Peyer's patch (tissue), 4 donors: ENCODE measurements around the gene FRAT1. TPM values are rescaled to one million over a fixed set of nuclear protein-coding genes. Genes with fewer than 3 reads are reported as not detected.
A peak's percentile ranks its signal among the peaks of the same experiment; 100 is the strongest.

ENCODE experiments used
- DNase-seq, 3 donors: peaks; one replicate each; pipeline ENCODE4 v3.0.0-alpha.2; 2017 to 2019
- H3K27ac ChIP-seq, 4 donors: fragments of 200-600 bp; sonication (generic); one replicate each; pipeline ENCODE4 v1.5.1; 2016 to 2019
- H3K27me3 ChIP-seq, 2 donors: fragments of 200-600 bp; sonication (generic); one replicate each; pipeline ENCODE4 v1.5.1; 2019
- H3K36me3 ChIP-seq, 3 donors: fragments of 200-600 bp; sonication (generic); one replicate each; pipeline ENCODE4 v1.5.1; 2016 to 2019
- H3K4me1 ChIP-seq, 4 donors: fragments of 200-600 bp; sonication (generic); one replicate each; pipeline ENCODE4 v1.5.1; 2016 to 2019
- H3K4me3 ChIP-seq, 4 donors: fragments of 200-600 bp; sonication (generic); 1 replicate in 3 of 4; 2 replicates in 1 of 4; pipeline ENCODE4 v1.5.1; 2016 to 2019; ENCODE audit warnings: mild to moderate bottlenecking in 1 of 4
- H3K9me3 ChIP-seq, 4 donors: fragments of 200-600 bp; sonication (generic); one replicate each; pipeline ENCODE4 v1.5.1; 2016 to 2019; ENCODE audit warnings: mild to moderate bottlenecking in 1 of 4
- CTCF ChIP-seq, 6 experiments: fragments of 450-650 bp in 4 of 6; fragments of 200-600 bp in 2 of 6; sonication (generic) in 1 of 6; IDR thresholded peaks; one replicate each; pipeline ENCODE4 v1.5.1; 2017 to 2019; ENCODE audit warnings: antibody characterized with exemption in 6 of 6, mild to moderate bottlenecking in 3 of 6, moderate library complexity in 1 of 6
- POLR2A ChIP-seq, 2 donors: fragments of 450-650 bp; IDR thresholded peaks; one replicate each; pipeline ENCODE4 v1.5.1; 2017; ENCODE audit warnings: antibody characterized with exemption in 2 of 2, mild to moderate bottlenecking in 2 of 2, moderate library complexity in 2 of 2
- total RNA-seq, 4 donors: library from RNA; depleted of rRNA; stranded (reverse); fragments of >200 nt; gene quantifications; one replicate each; pipeline ENCODE4 v1.1.0, GENCODE V29; 2016

Gene FRAT1
- total RNA-seq, 4 donors from 2014 or later, result 1.7 to 9.7 (median 6.9) TPM

DNA sequence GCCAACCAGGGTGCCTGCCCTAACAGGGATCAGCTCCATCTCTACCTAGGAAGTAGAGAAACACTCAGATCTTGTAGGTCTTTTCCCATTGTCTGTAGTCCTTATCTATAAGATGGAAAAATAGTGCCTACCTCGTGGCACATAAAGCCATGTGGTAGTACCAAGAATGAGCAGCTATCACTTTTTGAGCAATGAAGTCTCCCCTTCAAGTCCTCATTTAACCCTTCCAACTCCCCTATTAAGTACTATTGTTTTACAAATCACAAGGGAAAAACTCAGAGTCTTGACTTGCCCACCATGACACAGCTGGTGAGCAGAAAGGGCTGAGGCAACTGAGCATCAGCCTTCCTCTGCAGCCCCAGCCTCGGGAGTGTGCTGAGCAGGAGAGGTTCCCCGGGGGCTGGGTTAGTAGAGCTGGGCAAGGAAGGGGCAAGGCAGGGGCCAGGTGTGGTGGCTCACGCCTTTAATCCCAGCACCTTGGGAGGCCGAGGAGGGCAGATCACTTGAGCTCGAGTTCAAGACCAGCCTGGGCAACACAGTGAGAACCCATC lies 12.2 kb downstream of the FRAT1 start:
- H3K36me3 ChIP-seq, result peaks cover 0 to 12% (median 0%) of the 10 kb centered on the region in 3 donors
- peak overlapping the region in 2 of 4 donors; percentile 94 to 99 for H3K4me3 ChIP-seq
- no peak for DNase-seq
- H3K27me3 ChIP-seq, result no peaks in the 10 kb centered on the region
- no peak overlapping the region for H3K27ac ChIP-seq
- no peaks in the 10 kb centered on the region for H3K9me3 ChIP-seq
- peaks cover 0 to 43% (median 11%) of the 10 kb centered on the region in 4 donors for H3K4me1 ChIP-seq
- TF ChIP-seq CTCF (IDR thresholded peaks at IDR 0.05) (no peak), POLR2A (IDR thresholded peaks at IDR 0.05) (no peak)

- H3K4me3 ChIP-seq, result peak overlapping the region; percentile 74 to 99 (median 93)
- no peaks in the 10 kb centered on the region for H3K9me3 ChIP-seq
- peaks cover 0 to 12% (median 0%) of the 10 kb centered on the region in 3 donors for H3K36me3 ChIP-seq
- peaks cover 0 to 40% (median 11%) of the 10 kb centered on the region in 4 donors for H3K4me1 ChIP-seq
- peak in 2 of 6 experiments; percentile 24 to 33 for TF ChIP-seq CTCF (IDR thresholded peaks at IDR 0.05)
- no peak for TF ChIP-seq POLR2A (IDR thresholded peaks at IDR 0.05)
- H3K27me3 ChIP-seq, result no peaks in the 10 kb centered on the region
- peak overlapping the region; percentile 91 to 98 (median 94) for H3K27ac ChIP-seq
- peak in 1 of 3 donors; percentile 66 for DNase-seq
These were observed 13.7 kb downstream of the FRAT1 start for GRCh38 chr10:97332591-97333350.

- Histone ChIP-seq H3K27me3 (no peaks in the 10 kb centered on the region), H3K36me3 (peaks cover 0 to 11% (median 0%) of the 10 kb centered on the region in 3 donors), H3K4me3 (peak overlapping the region; percentile 74 to 99 (median 93)), H3K9me3 (no peaks in the 10 kb centered on the region), H3K27ac (peak overlapping the region; percentile 91 to 98 (median 94)), H3K4me1 (peaks cover 0 to 36% (median 11%) of the 10 kb centered on the region in 4 donors)
- DNase-seq, result no peak
- no peak for TF ChIP-seq POLR2A (IDR thresholded peaks at IDR 0.05)
- no peak for TF ChIP-seq CTCF (IDR thresholded peaks at IDR 0.05)
These were observed 14.2 kb downstream of the FRAT1 start for GRCh38 chr10:97333351-97333600.

GRCh38 chr10:97333601-97334369 lies 14.7 kb downstream of the FRAT1 start:
- peak; percentile 46 to 76 (median 72) for DNase-seq
- peak overlapping the region; percentile 74 to 99 (median 93) for H3K4me3 ChIP-seq
- TF ChIP-seq CTCF (IDR thresholded peaks at IDR 0.05) (no peak), POLR2A (IDR thresholded peaks at IDR 0.05) (peak; percentile 33 to 37)
- H3K36me3 ChIP-seq, result peaks cover 0 to 7% (median 0%) of the 10 kb centered on the region in 3 donors
- peaks cover 0 to 34% (median 11%) of the 10 kb centered on the region in 4 donors for H3K4me1 ChIP-seq
- no peaks in the 10 kb centered on the region for H3K9me3 ChIP-seq
- H3K27ac ChIP-seq, result peak overlapping the region; percentile 91 to 98 (median 94)
- H3K27me3 ChIP-seq, result no peaks in the 10 kb centered on the region

DNA sequence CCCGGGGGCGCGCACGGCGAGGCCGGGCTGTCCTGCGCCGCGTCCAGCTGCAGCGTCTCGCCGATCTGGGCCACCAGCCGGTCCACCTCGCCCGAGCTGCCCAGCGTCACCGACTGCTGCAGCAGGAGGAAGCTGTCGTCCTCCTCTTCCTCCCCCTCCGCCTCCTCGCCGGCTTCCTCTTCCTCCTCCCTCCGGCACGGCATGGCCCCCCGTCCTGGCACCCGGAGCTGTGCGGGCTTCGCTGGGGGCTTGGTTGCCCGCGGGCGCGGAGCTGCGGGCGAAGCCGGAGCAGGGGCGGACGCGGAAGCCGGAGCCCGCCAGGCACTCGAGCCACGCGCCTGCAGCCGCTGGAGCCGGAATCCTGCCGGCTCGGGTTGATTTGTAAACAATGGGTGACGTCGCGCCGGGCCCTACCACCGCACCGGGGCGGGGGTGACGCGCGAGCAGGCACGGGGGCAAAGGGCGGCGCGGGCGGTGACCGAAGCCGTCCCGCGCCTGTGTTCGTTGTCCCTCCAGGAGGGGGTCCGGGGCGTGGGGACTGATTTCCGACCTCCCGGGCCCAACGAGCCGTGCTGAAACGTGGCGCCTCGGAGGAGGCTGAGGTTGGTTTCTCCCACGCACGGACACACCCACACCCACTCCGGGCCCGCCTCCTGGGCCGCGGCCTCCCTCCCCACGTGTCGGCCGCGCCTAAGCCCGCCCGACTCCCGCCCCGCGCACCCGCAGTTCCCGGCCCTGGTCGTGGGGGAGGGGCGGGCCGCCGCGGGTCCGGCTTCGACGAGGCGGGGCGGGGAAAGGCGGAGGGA lies 15.5 kb downstream of the FRAT1 start, which contains the start of gene FRAT2:
Gene FRAT2 (minus strand): TSS at position 360 of the 806 bp plus-strand sequence. CDS start 157 bp downstream, at position 203.
- Histone ChIP-seq H3K4me1 (peaks cover 0 to 27% (median 11%) of the 10 kb centered on the region in 4 donors), H3K27me3 (no peaks in the 10 kb centered on the region), H3K27ac (peak within 1 kb of the TSS; percentile 91 to 98 (median 94)), H3K36me3 (peaks cover 0 to 3% (median 0%) of the 10 kb centered on the region in 3 donors), H3K9me3 (no peaks in the 10 kb centered on the region), H3K4me3 (peak within 1 kb of the TSS; percentile 74 to 99 (median 93))
- DNase-seq, result peak; percentile 89 to 97 (median 95)
- TF ChIP-seq POLR2A (IDR thresholded peaks at IDR 0.05), result peak; percentile 91 to 93
- peak in 3 of 6 experiments; percentile 6 to 25 (median 23) for TF ChIP-seq CTCF (IDR thresholded peaks at IDR 0.05)
